ENCODE results near the gene CLBA1. TPM values are rescaled to one million over a fixed set of nuclear protein-coding genes. Genes with fewer than 3 reads are reported as not detected.

CLBA1 gene
- total RNA-seq, 1 donor from 2014 or later, result 4.7 TPM

GRCh38 chr14:104989236-104989950 is 3.8 kb downstream of the CLBA1 start:
- Histone ChIP-seq H3K27ac (no peak overlapping the region), H3K27me3 (no peaks in the 10 kb centered on the region), H3K4me3 (no peak overlapping the region), H3K9me3 (no peaks in the 10 kb centered on the region), H3K4me1 (peaks cover 20% of the 10 kb centered on the region), H3K36me3 (peaks cover 0 to 7% of the 10 kb centered on the region in 2 donors)
- no peak for DNase-seq (ENCODE audit: extremely low spot score in 2 of 2)
- intact Hi-C loops (cut with DNase I), result loop anchor here (10.0 kb wide), 1 partner anchor 195 kb away; the partner anchor contains the start of gene AKT1
- TF ChIP-seq POLR2AphosphoS5 (IDR thresholded peaks at IDR 0.05; ENCODE audit: insufficient read depth in 1 of 2, low read depth in 1 of 2), result no peak
- no peak for TF ChIP-seq CTCF (IDR thresholded peaks at IDR 0.05)
- no peak for TF ChIP-seq POLR2A (IDR thresholded peaks at IDR 0.05)

- H3K36me3 ChIP-seq, result peaks cover 0 to 12% of the 10 kb centered on the region in 2 donors
- intact Hi-C loops (cut with DNase I), result loop anchor here (10.0 kb wide), 1 partner anchor 195 kb away; the partner anchor contains the start of gene AKT1
- no peaks in the 10 kb centered on the region for H3K27me3 ChIP-seq
- no peak for DNase-seq (ENCODE audit: extremely low spot score in 2 of 2)
- TF ChIP-seq POLR2AphosphoS5 (IDR thresholded peaks at IDR 0.05; ENCODE audit: insufficient read depth in 1 of 2, low read depth in 1 of 2) (no peak), CTCF (IDR thresholded peaks at IDR 0.05) (no peak), POLR2A (IDR thresholded peaks at IDR 0.05) (no peak)
- no peak overlapping the region for H3K4me3 ChIP-seq
- H3K9me3 ChIP-seq, result no peaks in the 10 kb centered on the region
- H3K27ac ChIP-seq, result no peak overlapping the region
- H3K4me1 ChIP-seq, result peaks cover 17% of the 10 kb centered on the region
These were observed 4.3 kb downstream of the CLBA1 start for GRCh38 chr14:104989951-104990303.

GRCh38 chr14:104991896-104992230 is 6.3 kb downstream of the CLBA1 start:
- Histone ChIP-seq H3K27ac (no peak overlapping the region), H3K9me3 (no peaks in the 10 kb centered on the region), H3K4me3 (no peak overlapping the region), H3K27me3 (no peaks in the 10 kb centered on the region), H3K36me3 (peaks cover 0 to 13% of the 10 kb centered on the region in 2 donors), H3K4me1 (peaks cover 3% of the 10 kb centered on the region)
- TF ChIP-seq POLR2A (IDR thresholded peaks at IDR 0.05), result no peak
- no peak for TF ChIP-seq CTCF (IDR thresholded peaks at IDR 0.05)
- TF ChIP-seq POLR2AphosphoS5 (IDR thresholded peaks at IDR 0.05; ENCODE audit: insufficient read depth in 1 of 2, low read depth in 1 of 2), result no peak
- DNase-seq (ENCODE audit: extremely low spot score in 2 of 2), result no peak
- intact Hi-C loops (cut with DNase I), result no loop called here

DNA sequence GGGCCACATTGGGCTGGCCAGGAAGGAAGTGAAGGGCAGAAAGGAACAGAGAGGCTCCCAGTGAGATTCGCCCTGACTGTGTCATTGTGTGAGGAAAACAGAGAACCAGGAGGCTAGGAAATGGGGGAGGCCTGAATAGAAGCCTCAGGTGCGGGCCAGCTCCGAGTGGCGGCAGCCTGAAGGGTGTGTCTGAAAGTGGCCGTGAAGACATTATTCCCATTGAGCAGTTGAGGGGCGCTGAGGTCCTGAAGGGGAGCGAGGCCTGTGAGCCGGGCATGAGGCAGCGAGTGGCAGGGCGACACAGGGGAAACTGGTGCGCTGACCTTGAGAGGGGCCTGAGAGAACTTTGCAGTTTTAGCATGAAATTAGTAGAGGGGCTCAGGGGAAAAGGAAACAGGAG is 6.9 kb downstream of the CLBA1 start:
- intact Hi-C loops (cut with DNase I), result no loop called here
- no peak for TF ChIP-seq POLR2AphosphoS5 (IDR thresholded peaks at IDR 0.05; ENCODE audit: insufficient read depth in 1 of 2, low read depth in 1 of 2)
- no peak for TF ChIP-seq POLR2A (IDR thresholded peaks at IDR 0.05)
- no peak for TF ChIP-seq CTCF (IDR thresholded peaks at IDR 0.05)
- Histone ChIP-seq H3K27me3 (no peaks in the 10 kb centered on the region), H3K4me1 (no peaks in the 10 kb centered on the region), H3K36me3 (peaks cover 0 to 13% of the 10 kb centered on the region in 2 donors), H3K27ac (no peak overlapping the region), H3K4me3 (no peak overlapping the region), H3K9me3 (no peaks in the 10 kb centered on the region)
- no peak for DNase-seq (ENCODE audit: extremely low spot score in 2 of 2)

- TF ChIP-seq POLR2AphosphoS5 (IDR thresholded peaks at IDR 0.05; ENCODE audit: insufficient read depth in 1 of 2, low read depth in 1 of 2) (no peak), POLR2A (IDR thresholded peaks at IDR 0.05) (no peak), CTCF (IDR thresholded peaks at IDR 0.05) (no peak)
- no peaks in the 10 kb centered on the region for H3K27me3 ChIP-seq
- no peaks in the 10 kb centered on the region for H3K9me3 ChIP-seq
- no peak for DNase-seq (ENCODE audit: extremely low spot score in 2 of 2)
- H3K27ac ChIP-seq, result no peak overlapping the region
- H3K36me3 ChIP-seq, result peaks cover 0 to 13% of the 10 kb centered on the region in 2 donors
- no peak overlapping the region for H3K4me3 ChIP-seq
- H3K4me1 ChIP-seq, result no peaks in the 10 kb centered on the region
- intact Hi-C loops (cut with DNase I), result no loop called here
These were observed 7.7 kb downstream of the CLBA1 start for GRCh38 chr14:104993306-104993705.

All from vagina (tissue), 2 donors.